ENCODE data around the gene HOXB6. TPM values are rescaled to one million over a fixed set of nuclear protein-coding genes. Genes with fewer than 3 reads are reported as not detected.

Gene HOXB6
- total RNA-seq, 4 donors from 2014 or later: 0.54 to 4.2 (median 1.3) TPM

DNA sequence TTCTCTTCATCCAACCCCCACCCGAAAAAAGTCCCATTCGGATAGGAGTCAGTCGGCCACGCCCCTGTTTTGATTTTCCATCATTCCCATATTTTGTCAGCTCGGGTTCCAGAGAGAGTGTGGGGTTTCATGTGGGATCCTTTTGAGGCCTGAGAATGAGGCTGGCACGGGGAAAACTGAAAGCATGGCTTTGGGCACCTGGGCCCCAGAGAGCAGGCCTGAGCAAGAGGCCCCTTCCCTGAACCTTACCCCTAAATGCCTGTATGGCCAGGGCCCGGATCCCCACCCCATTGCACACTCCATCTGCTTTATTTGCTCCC is 22.1 kb downstream of the HOXB6 start:
- no peak for DNase-seq
- H3K27me3 ChIP-seq: peaks cover 89% of the 10 kb centered on the region
- intact Hi-C loops (cut with DNase I): no loop called here
- H3K36me3 ChIP-seq: no peaks in the 10 kb centered on the region
- no peak overlapping the region for H3K4me3 ChIP-seq (replicated peaks in 1 of 3)
- peak overlapping the region in 1 of 3 donors; percentile 68 for H3K27ac ChIP-seq
- WGBS, 2 donors: 28 to 34% methylated on average over 7 of the region's 7 CpGs
- TF ChIP-seq POLR2A (IDR thresholded peaks at IDR 0.05): no peak
- TF ChIP-seq, protein P1, sequence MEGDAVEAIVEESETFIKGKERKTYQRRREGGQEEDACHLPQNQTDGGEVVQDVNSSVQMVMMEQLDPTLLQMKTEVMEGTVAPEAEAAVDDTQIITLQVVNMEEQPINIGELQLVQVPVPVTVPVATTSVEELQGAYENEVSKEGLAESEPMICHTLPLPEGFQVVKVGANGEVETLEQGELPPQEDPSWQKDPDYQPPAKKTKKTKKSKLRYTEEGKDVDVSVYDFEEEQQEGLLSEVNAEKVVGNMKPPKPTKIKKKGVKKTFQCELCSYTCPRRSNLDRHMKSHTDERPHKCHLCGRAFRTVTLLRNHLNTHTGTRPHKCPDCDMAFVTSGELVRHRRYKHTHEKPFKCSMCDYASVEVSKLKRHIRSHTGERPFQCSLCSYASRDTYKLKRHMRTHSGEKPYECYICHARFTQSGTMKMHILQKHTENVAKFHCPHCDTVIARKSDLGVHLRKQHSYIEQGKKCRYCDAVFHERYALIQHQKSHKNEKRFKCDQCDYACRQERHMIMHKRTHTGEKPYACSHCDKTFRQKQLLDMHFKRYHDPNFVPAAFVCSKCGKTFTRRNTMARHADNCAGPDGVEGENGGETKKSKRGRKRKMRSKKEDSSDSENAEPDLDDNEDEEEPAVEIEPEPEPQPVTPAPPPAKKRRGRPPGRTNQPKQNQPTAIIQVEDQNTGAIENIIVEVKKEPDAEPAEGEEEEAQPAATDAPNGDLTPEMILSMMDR (IDR thresholded peaks at IDR 0.05): no peak
- peaks cover 0 to 23% of the 10 kb centered on the region in 2 donors for H3K4me1 ChIP-seq
- no peaks in the 10 kb centered on the region for H3K9me3 ChIP-seq

GRCh38 chr17:48579760-48580554 is 24.8 kb downstream of the HOXB6 start:
- Histone ChIP-seq H3K4me3 (replicated peaks in 1 of 3) (no peak overlapping the region), H3K9me3 (no peaks in the 10 kb centered on the region), H3K27ac (no peak overlapping the region), H3K4me1 (peaks cover 0 to 22% of the 10 kb centered on the region in 2 donors), H3K36me3 (no peaks in the 10 kb centered on the region), H3K27me3 (peaks cover 80% of the 10 kb centered on the region)
- DNase-seq: no peak
- TF ChIP-seq, protein P1 (IDR thresholded peaks at IDR 0.05): no peak
- TF ChIP-seq POLR2A (IDR thresholded peaks at IDR 0.05): no peak
- intact Hi-C loops (cut with DNase I): no loop called here
- 21 to 40% methylated on average over 26 of the region's 26 CpGs for WGBS, 2 donors

DNA sequence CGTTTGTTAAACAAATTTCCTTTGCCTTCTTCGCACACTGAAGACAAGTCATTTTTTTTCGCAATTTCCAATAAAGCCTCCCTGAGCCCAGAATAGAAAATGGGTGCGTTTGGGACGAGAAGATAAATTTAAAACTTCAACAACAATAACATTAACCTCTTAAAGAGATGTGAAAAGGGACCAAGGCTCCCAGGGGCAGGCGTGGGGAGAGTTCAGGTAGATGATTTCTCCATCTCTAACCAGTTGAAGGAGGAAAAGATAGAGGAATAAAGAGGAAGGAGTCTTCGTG is 25.4 kb downstream of the HOXB6 start:
- Histone ChIP-seq H3K4me1 (peaks cover 0 to 20% of the 10 kb centered on the region in 2 donors), H3K36me3 (no peaks in the 10 kb centered on the region), H3K27ac (no peak overlapping the region), H3K27me3 (peaks cover 79% of the 10 kb centered on the region), H3K9me3 (no peaks in the 10 kb centered on the region), H3K4me3 (replicated peaks in 1 of 3) (no peak overlapping the region)
- DNase-seq: no peak
- WGBS, 2 donors: 18 to 45% methylated on average over 7 of the region's 7 CpGs
- intact Hi-C loops (cut with DNase I): no loop called here
- TF ChIP-seq, protein P1 (IDR thresholded peaks at IDR 0.05): no peak
- TF ChIP-seq POLR2A (IDR thresholded peaks at IDR 0.05): no peak

- intact Hi-C loops (cut with DNase I): no loop called here
- H3K9me3 ChIP-seq: no peaks in the 10 kb centered on the region
- no peak for DNase-seq
- H3K27ac ChIP-seq: peak overlapping the region in 1 of 3 donors; percentile 21
- peaks cover 79% of the 10 kb centered on the region for H3K27me3 ChIP-seq
- 10 to 19% methylated on average over 40 to 43 of the region's 43 CpGs for WGBS, 2 donors
- H3K4me3 ChIP-seq (replicated peaks in 1 of 3): peak overlapping the region in 1 of 3 donors; percentile 24
- no peak for TF ChIP-seq POLR2A (IDR thresholded peaks at IDR 0.05)
- TF ChIP-seq, protein P1 (IDR thresholded peaks at IDR 0.05): no peak
- H3K4me1 ChIP-seq: peaks cover 0 to 20% of the 10 kb centered on the region in 2 donors
- no peaks in the 10 kb centered on the region for H3K36me3 ChIP-seq
These were observed 25.9 kb downstream of the HOXB6 start for GRCh38 chr17:48578616-48579470.

Data from thyroid gland (tissue), 4 donors.